ENCODE measurements around the gene TMEM121B. TPM values are rescaled to one million over a fixed set of nuclear protein-coding genes. Genes with fewer than 3 reads are reported as not detected.

Gene TMEM121B
- total and polyA plus RNA-seq, 2 donors (not counting 1 experiment from before 2014, with no cell fraction given), result 0.12 TPM; not detected in 1

DNA sequence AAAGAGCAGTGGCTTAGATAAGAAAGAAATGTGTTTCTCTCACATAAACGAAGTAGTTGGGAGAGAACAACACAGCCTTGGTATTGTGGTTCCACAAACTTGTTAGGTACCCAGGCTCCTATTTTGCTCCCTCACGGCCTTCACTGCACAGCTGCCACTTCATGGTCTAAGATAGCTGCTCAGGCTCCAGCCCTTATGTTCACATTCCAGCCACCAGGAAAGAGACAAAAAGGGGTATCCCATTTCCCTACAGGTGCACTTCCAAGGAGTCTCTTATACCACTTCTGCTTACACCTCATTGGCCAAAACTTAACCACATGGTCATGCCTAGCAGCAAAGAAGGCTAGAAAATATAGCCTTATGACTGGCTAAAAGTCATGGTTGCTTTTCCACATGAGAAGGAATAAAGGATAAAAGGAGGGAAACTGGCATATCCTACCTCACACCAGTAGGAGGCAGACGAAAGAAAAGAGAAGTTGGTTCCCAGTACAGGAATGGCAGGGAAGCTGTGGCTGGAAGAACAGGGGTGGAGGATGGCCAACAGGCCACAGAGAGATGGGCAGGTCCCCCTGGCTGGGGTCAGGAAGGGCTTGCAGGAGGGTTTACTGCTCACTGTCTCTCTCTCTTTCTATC is 43.3 kb upstream of the TMEM121B start:
- H3K36me3 ChIP-seq (replicated peaks in 1 of 2; ENCODE audit: control extremely low read depth in 1 of 2, control insufficient read depth in 1 of 2, extremely low read depth in 1 of 2, insufficient read depth in 2 of 2, low read length in 1 of 2), result no peaks in the 10 kb centered on the region
- Mint-ChIP-seq H3K9me3 (ENCODE audit: insufficient read depth) (no peaks in the 10 kb centered on the region), H3K27me3 (peaks cover 3% of the 10 kb centered on the region), H3K4me1 (peaks cover 6% of the 10 kb centered on the region), H3K4me3 (no peak overlapping the region), H3K27ac (no peak overlapping the region)
- CTCF ChIA-PET, result interaction anchor here (5.2 to 12.3 kb wide), 2 partner anchors 7 to 337 kb away, joined by 31 to 302 read pairs; no protein-coding TSS in a partner anchor
- H2AFZ ChIP-seq (ENCODE audit: insufficient read depth, low read depth, low read length, poor library complexity, severe bottlenecking), result no peak overlapping the region
- POLR2A ChIA-PET, result no interaction called here
- H3K4me1 ChIP-seq (ENCODE audit: control insufficient read depth in 2 of 2, insufficient read depth in 2 of 2, low read length in 2 of 2), result peaks cover 6% of the 10 kb centered on the region in 2 donors
- no peak overlapping the region for H3K4me2 ChIP-seq (replicated peaks; ENCODE audit: low read depth, low read length, poor library complexity, severe bottlenecking)
- TF ChIP-seq, protein P1, sequence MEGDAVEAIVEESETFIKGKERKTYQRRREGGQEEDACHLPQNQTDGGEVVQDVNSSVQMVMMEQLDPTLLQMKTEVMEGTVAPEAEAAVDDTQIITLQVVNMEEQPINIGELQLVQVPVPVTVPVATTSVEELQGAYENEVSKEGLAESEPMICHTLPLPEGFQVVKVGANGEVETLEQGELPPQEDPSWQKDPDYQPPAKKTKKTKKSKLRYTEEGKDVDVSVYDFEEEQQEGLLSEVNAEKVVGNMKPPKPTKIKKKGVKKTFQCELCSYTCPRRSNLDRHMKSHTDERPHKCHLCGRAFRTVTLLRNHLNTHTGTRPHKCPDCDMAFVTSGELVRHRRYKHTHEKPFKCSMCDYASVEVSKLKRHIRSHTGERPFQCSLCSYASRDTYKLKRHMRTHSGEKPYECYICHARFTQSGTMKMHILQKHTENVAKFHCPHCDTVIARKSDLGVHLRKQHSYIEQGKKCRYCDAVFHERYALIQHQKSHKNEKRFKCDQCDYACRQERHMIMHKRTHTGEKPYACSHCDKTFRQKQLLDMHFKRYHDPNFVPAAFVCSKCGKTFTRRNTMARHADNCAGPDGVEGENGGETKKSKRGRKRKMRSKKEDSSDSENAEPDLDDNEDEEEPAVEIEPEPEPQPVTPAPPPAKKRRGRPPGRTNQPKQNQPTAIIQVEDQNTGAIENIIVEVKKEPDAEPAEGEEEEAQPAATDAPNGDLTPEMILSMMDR (IDR thresholded peaks at IDR 0.05), result no peak
- TF ChIP-seq EZH2 (IDR thresholded peaks at IDR 0.05; ENCODE audit: borderline replicate concordance, insufficient read depth, low read depth, low read length, poor library complexity, severe bottlenecking), result no peak
- WGBS (ENCODE audit: insufficient coverage), result 89% methylated on average over 2 of the region's 3 CpGs
- H3K79me2 ChIP-seq (ENCODE audit: control insufficient read depth, insufficient read depth, low read length), result peaks cover 6% of the 10 kb centered on the region
- no peak overlapping the region for H3K9ac ChIP-seq (ENCODE audit: low read length)
- no peak overlapping the region for H3K4me3 ChIP-seq (ENCODE audit: control extremely low read depth in 1 of 5, extremely low read depth in 1 of 5, insufficient read depth in 1 of 5, low read depth in 2 of 5, low read length in 4 of 5)
- no peaks in the 10 kb centered on the region for H4K20me1 ChIP-seq (ENCODE audit: control insufficient read depth, insufficient read depth, low read length, poor library complexity, severe bottlenecking)
- intact Hi-C loops (cut with micrococcal nuclease), result no loop called here
- H3K27ac ChIP-seq (ENCODE audit: low read length in 2 of 2), result no peak overlapping the region
- no peaks in the 10 kb centered on the region for H3K9me3 ChIP-seq (ENCODE audit: control extremely low read depth in 1 of 3, control insufficient read depth in 2 of 3, insufficient read depth in 1 of 3, low read length in 2 of 3)
- DNase-seq (no peak), ATAC-seq (ENCODE audit: low read depth) (no peak)
- H3K27me3 ChIP-seq (replicated peaks in 1 of 4; ENCODE audit: control extremely low read depth in 1 of 4, control insufficient read depth in 3 of 4, insufficient read depth in 4 of 4, low read length in 3 of 4), result no peaks in the 10 kb centered on the region

DNA sequence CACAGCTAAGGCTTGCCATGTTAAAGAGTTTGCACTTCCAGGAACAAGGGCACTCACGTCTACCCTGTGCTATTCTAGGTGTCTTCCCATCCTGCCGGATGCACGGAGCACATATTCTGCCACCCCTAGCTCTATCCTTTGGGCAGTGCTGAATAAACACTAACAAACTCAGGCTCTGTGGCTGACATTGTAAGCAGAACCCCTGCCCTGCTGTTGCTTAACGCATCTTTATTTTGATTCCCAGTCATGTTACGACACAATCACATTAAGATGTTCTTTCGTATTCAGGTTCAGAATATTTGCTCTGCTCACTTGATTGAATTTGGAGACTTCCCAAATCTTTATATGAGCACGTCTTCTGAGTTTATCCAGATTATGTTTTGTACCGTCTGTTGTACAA is 41.6 kb upstream of the TMEM121B start:
- H3K4me1 ChIP-seq (ENCODE audit: control insufficient read depth in 2 of 2, insufficient read depth in 2 of 2, low read length in 2 of 2), result peaks cover 12 to 15% of the 10 kb centered on the region in 2 donors
- no peak overlapping the region for H3K9ac ChIP-seq (ENCODE audit: low read length)
- no peaks in the 10 kb centered on the region for H3K27me3 ChIP-seq (replicated peaks in 1 of 4; ENCODE audit: control extremely low read depth in 1 of 4, control insufficient read depth in 3 of 4, insufficient read depth in 4 of 4, low read length in 3 of 4)
- H3K9me3 ChIP-seq (ENCODE audit: control extremely low read depth in 1 of 3, control insufficient read depth in 2 of 3, insufficient read depth in 1 of 3, low read length in 2 of 3), result no peaks in the 10 kb centered on the region
- Mint-ChIP-seq H3K4me1 (peaks cover 10% of the 10 kb centered on the region), H3K27me3 (peaks cover 2% of the 10 kb centered on the region), H3K9me3 (ENCODE audit: insufficient read depth) (no peaks in the 10 kb centered on the region), H3K27ac (no peak overlapping the region), H3K4me3 (no peak overlapping the region)
- no peak overlapping the region for H3K27ac ChIP-seq (ENCODE audit: low read length in 2 of 2)
- ChIA-PET POLR2A (no interaction called here), CTCF (interaction anchor here (3.2 to 5.2 kb wide), 2 partner anchors 9 to 339 kb away, joined by 12 to 31 read pairs; no protein-coding TSS in a partner anchor)
- H3K4me3 ChIP-seq (ENCODE audit: control extremely low read depth in 1 of 5, extremely low read depth in 1 of 5, insufficient read depth in 1 of 5, low read depth in 2 of 5, low read length in 4 of 5), result no peak overlapping the region
- peaks cover 2% of the 10 kb centered on the region for H4K20me1 ChIP-seq (ENCODE audit: control insufficient read depth, insufficient read depth, low read length, poor library complexity, severe bottlenecking)
- no peak for DNase-seq
- H3K36me3 ChIP-seq (replicated peaks in 1 of 2; ENCODE audit: control extremely low read depth in 1 of 2, control insufficient read depth in 1 of 2, extremely low read depth in 1 of 2, insufficient read depth in 2 of 2, low read length in 1 of 2), result no peaks in the 10 kb centered on the region
- TF ChIP-seq, protein P1 (IDR thresholded peaks at IDR 0.05), result no peak
- no peak for TF ChIP-seq EZH2 (IDR thresholded peaks at IDR 0.05; ENCODE audit: borderline replicate concordance, insufficient read depth, low read depth, low read length, poor library complexity, severe bottlenecking)
- H3K4me2 ChIP-seq (replicated peaks; ENCODE audit: low read depth, low read length, poor library complexity, severe bottlenecking), result no peak overlapping the region
- no peak overlapping the region for H2AFZ ChIP-seq (ENCODE audit: insufficient read depth, low read depth, low read length, poor library complexity, severe bottlenecking)
- WGBS (ENCODE audit: insufficient coverage), result 85% methylated on average over 6 of the region's 8 CpGs
- ATAC-seq (ENCODE audit: low read depth), result no peak
- intact Hi-C loops (cut with micrococcal nuclease), result no loop called here
- H3K79me2 ChIP-seq (ENCODE audit: control insufficient read depth, insufficient read depth, low read length), result peaks cover 22% of the 10 kb centered on the region
